IMR-90 (cell line): ENCODE data around the gene ITPR3. TPM values are rescaled to one million over a fixed set of nuclear protein-coding genes. Genes with fewer than 3 reads are reported as not detected.

Experiments
- ATAC-seq: fragments of 200-7000 bp; cut with Tn5 transposase; 2 replicates; pipeline ENCODE4 v1.9.1; 2020; ENCODE audit warnings: low read depth, mild to moderate bottlenecking, moderate library complexity
- BruUV-seq: library from RNA; stranded (reverse); fragments of 400-500 nt; replicated peaks from 2 replicates; lab custom pipeline; 2021; lab: Mats Ljungman, UMichigan
- CTCF ChIA-PET: fragments of 300-600 bp; formaldehyde crosslinking; extraction: SDS; loops from one replicate; lab custom pipeline; 2021; ENCODE audit warnings: antibody characterized with exemption; lab: Yijun Ruan, JAX
- POLR2A ChIA-PET: fragments of 300-600 bp; sonication (Branson Sonifier 250); formaldehyde crosslinking; loops from one replicate; lab custom pipeline; 2022; ENCODE audit warnings: antibody characterized with exemption; ENCODE audit not compliant: unreplicated experiment; lab: Charles Lee
- DNase-seq: peaks from one replicate; pipeline ENCODE4 v3.0.0; 2013
- H2AFZ ChIP-seq: replicated peaks from 2 replicates; pipeline ENCODE3; 2013; ENCODE audit warnings: low read length, mild to moderate bottlenecking; ENCODE audit not compliant: poor library complexity
- H2AK5ac ChIP-seq: 2 replicates; pipeline ENCODE4 v1.6.1; 2013; ENCODE audit warnings: low read depth, low read length, inconsistent platforms
- H2AK9ac ChIP-seq: replicated peaks from 2 replicates; pipeline ENCODE3; 2013; ENCODE audit warnings: mild to moderate bottlenecking, low read depth, low read length, moderate library complexity; ENCODE audit not compliant: poor library complexity
- H2BK120ac ChIP-seq: 2 replicates; pipeline ENCODE4 v1.6.1; 2013; ENCODE audit warnings: low read depth, low read length, inconsistent platforms
- H2BK15ac ChIP-seq: 3 replicates; pipeline ENCODE4 v1.6.1; 2013; ENCODE audit warnings: low read depth, low read length, inconsistent platforms
- H2BK20ac ChIP-seq: 2 replicates; pipeline ENCODE4 v1.6.1; 2013; ENCODE audit warnings: low read depth, mild to moderate bottlenecking, inconsistent platforms, low read length, moderate library complexity
- H2BK5ac ChIP-seq: 2 replicates; pipeline ENCODE4 v1.6.1; 2013; ENCODE audit warnings: mild to moderate bottlenecking, low read depth, low read length, inconsistent platforms; ENCODE audit not compliant: poor library complexity, severe bottlenecking
- H3K14ac ChIP-seq: replicated peaks from 2 replicates; pipeline ENCODE4 v1.6.1; 2013; ENCODE audit warnings: low read depth, low read length, inconsistent platforms
- H3K18ac ChIP-seq: 2 replicates; pipeline ENCODE4 v1.6.1; 2013; ENCODE audit warnings: low read depth, low read length, control low read depth
- H3K23ac ChIP-seq: 2 replicates; pipeline ENCODE4 v1.6.1; 2013; ENCODE audit warnings: low read depth, low read length, inconsistent platforms
- H3K27ac ChIP-seq: 2 replicates; pipeline ENCODE4 v1.5.1; 2013; ENCODE audit warnings: mild to moderate bottlenecking, control low read depth, low read length; ENCODE audit not compliant: insufficient read depth
- H3K27me3 ChIP-seq: 2 replicates; pipeline ENCODE4 v1.6.1; 2013; ENCODE audit warnings: low read length; ENCODE audit not compliant: control insufficient read depth, insufficient read depth
- H3K36me3 ChIP-seq: 2 replicates; pipeline ENCODE4 v1.6.1; 2013; ENCODE audit warnings: low read length, mixed read lengths; ENCODE audit not compliant: control insufficient read depth, insufficient read depth
- H3K4ac ChIP-seq: 2 replicates; pipeline ENCODE4 v1.6.1; 2013; ENCODE audit warnings: low read depth, low read length, inconsistent platforms
- H3K4me1 ChIP-seq: 2 replicates; pipeline ENCODE4 v1.6.1; 2013; ENCODE audit warnings: low read length, mixed read lengths; ENCODE audit not compliant: control insufficient read depth, insufficient read depth
- H3K4me2 ChIP-seq: 2 replicates; pipeline ENCODE4 v1.6.1; 2013; ENCODE audit warnings: low read depth, mild to moderate bottlenecking, control low read depth, low read length, moderate library complexity
- H3K4me3 ChIP-seq: 2 replicates; pipeline ENCODE4 v1.5.1; 2013; ENCODE audit warnings: low read depth, mild to moderate bottlenecking, control low read depth, low read length, moderate library complexity; ENCODE audit not compliant: insufficient read depth
- H3K56ac ChIP-seq: 2 replicates; pipeline ENCODE4 v1.6.1; 2013; ENCODE audit warnings: low read length, inconsistent platforms; ENCODE audit not compliant: insufficient read depth; ENCODE audit errors: extremely low read depth
- H3K79me1 ChIP-seq, 2 experiments: 2 replicates each; pipeline ENCODE4 v1.6.1; 2013; ENCODE audit warnings: low read length in 2 of 2, inconsistent platforms in 1 of 2, low read depth in 1 of 2
- H3K9ac ChIP-seq: 2 replicates; pipeline ENCODE4 v1.6.1; 2013; ENCODE audit warnings: low read depth, low read length, control low read depth
- H3K9me1 ChIP-seq: 2 replicates; pipeline ENCODE4 v1.6.1; 2013; ENCODE audit warnings: low read length, inconsistent platforms; ENCODE audit not compliant: insufficient read depth
- H3K9me3 ChIP-seq: 2 replicates; pipeline ENCODE4 v1.6.1; 2013; ENCODE audit warnings: low read length; ENCODE audit not compliant: control insufficient read depth, insufficient read depth
- H4K20me1 ChIP-seq: 2 replicates; pipeline ENCODE4 v1.6.1; 2013; ENCODE audit warnings: low read length, inconsistent platforms; ENCODE audit not compliant: insufficient read depth
- H4K5ac ChIP-seq: 2 replicates; pipeline ENCODE4 v1.6.1; 2013; ENCODE audit warnings: mild to moderate bottlenecking, low read depth, low read length, control low read depth
- H4K8ac ChIP-seq, 2 experiments: 2 replicates each; pipeline ENCODE4 v1.6.1; 2013; ENCODE audit warnings: low read depth in 2 of 2, low read length in 2 of 2, control low read depth in 1 of 2, inconsistent platforms in 1 of 2
- H4K91ac ChIP-seq: 2 replicates; pipeline ENCODE4 v1.6.1; 2013; ENCODE audit warnings: low read depth, low read length, inconsistent platforms; ENCODE audit not compliant: insufficient read depth
- CEBPB ChIP-seq: IDR thresholded peaks from 2 replicates; pipeline ENCODE4 v1.6.1; 2012; ENCODE audit warnings: low read depth, low read length, improper control_type of control experiment
- FOS ChIP-seq: fragments of 150-350 bp; IDR thresholded peaks from 2 replicates; pipeline ENCODE4 v1.6.1; 2016; ENCODE audit warnings: low read depth, low read length
- MAFK ChIP-seq: IDR thresholded peaks from 2 replicates; pipeline ENCODE4 v1.6.1; 2012; ENCODE audit warnings: low read depth, low read length, improper control_type of control experiment
- MAZ ChIP-seq: IDR thresholded peaks from 2 replicates; pipeline ENCODE4 v1.6.1; 2012; ENCODE audit warnings: low read depth, mild to moderate bottlenecking, low read length, improper control_type of control experiment, moderate library complexity, borderline replicate concordance
- MXI1 ChIP-seq: IDR thresholded peaks from 2 replicates; pipeline ENCODE4 v1.6.1; 2012; ENCODE audit warnings: low read depth, mild to moderate bottlenecking, low read length, moderate library complexity, borderline replicate concordance
- POLR2A ChIP-seq: IDR thresholded peaks from 2 replicates; pipeline ENCODE4 v1.6.1; 2012; ENCODE audit warnings: mild to moderate bottlenecking, low read depth, low read length
- RAD21 ChIP-seq: IDR thresholded peaks from 2 replicates; pipeline ENCODE4 v1.6.1; 2012; ENCODE audit warnings: low read length, improper control_type of control experiment
- RCOR1 ChIP-seq: IDR thresholded peaks from 2 replicates; pipeline ENCODE4 v1.6.1; 2012; ENCODE audit warnings: mild to moderate bottlenecking, low read length, improper control_type of control experiment; ENCODE audit not compliant: insufficient replicate concordance
- RFX5 ChIP-seq: IDR thresholded peaks from 2 replicates; pipeline ENCODE4 v1.8.0; 2012; ENCODE audit warnings: low read depth, mild to moderate bottlenecking, low read length, moderate library complexity
- SMC3 ChIP-seq: fragments of 150-350 bp; IDR thresholded peaks from 2 replicates; pipeline ENCODE4 v1.6.1; 2016; ENCODE audit warnings: low read depth, mild to moderate bottlenecking, antibody characterized with exemption, low read length, moderate library complexity
- WGBS, 2 experiments: methylation state at CpG; one replicate each; pipeline versions ENCODE4 v1.1.5 to v1.1.7; 2013; ENCODE audit warnings: missing lambda C conversion rate in 2 of 2; ENCODE audit not compliant: insufficient read length in 1 of 2; ENCODE audit errors: extremely low coverage in 2 of 2; 5-methylcytosine and 5-hydroxymethylcytosine counted together
- dilution Hi-C: fragments of 300-500 bp; cut with HindIII; formaldehyde crosslinking; loops from one replicate; pipeline ENCODE4 v1.14.3; 2018; ENCODE audit warnings: low sequenced_read_pairs; ENCODE audit not compliant: unreplicated experiment
- in situ Hi-C: fragments of 300-500 bp; cut with MboI; formaldehyde crosslinking; loops from 3 replicates; pipeline ENCODE4 v1.14.3; 2019; ENCODE audit warnings: low sequenced_read_pairs, inconsistent platforms, mixed read lengths
- intact Hi-C: fragments of 100-400 bp; cut with micrococcal nuclease; formaldehyde crosslinking; loops from 2 replicates; pipeline ENCODE4 v1.10.0; 2022
- polyA plus RNA-seq, 3 experiments: library from polyadenylated mRNA; depleted of rRNA; stranded (reverse); fragments of >200 nt; gene quantifications; 2 replicates each; pipeline ENCODE4 v1.2.3, GENCODE V29; 2012; ENCODE audit warnings: low replicate concordance in 1 of 3
- total RNA-seq: library from RNA; depleted of rRNA; stranded (reverse); fragments of >200 nt; gene quantifications from 2 replicates; pipeline ENCODE4 v1.2.3, GENCODE V29; 2012
- TF ChIP-seq, protein P1 (sequence below): conservative IDR thresholded peaks from 2 replicates; pipeline ENCODE4 v1.5.1; 2012; ENCODE audit warnings: mild to moderate bottlenecking, low read depth, low read length, improper control_type of control experiment
- TF ChIP-seq, protein P2 (sequence below): fragments of 150-350 bp; IDR thresholded peaks from 2 replicates; pipeline ENCODE4 v1.6.1; 2017; ENCODE audit warnings: mild to moderate bottlenecking, antibody characterized with exemption, low read length, low read depth
- TF ChIP-seq, protein P3 (sequence below): fragments of 150-350 bp; IDR thresholded peaks from 2 replicates; pipeline ENCODE4 v1.6.1; 2016; ENCODE audit warnings: low read depth, mild to moderate bottlenecking, low read length, moderate library complexity, borderline replicate concordance

Gene ITPR3
- total and polyA plus RNA-seq, 2 of the 4 experiments (the other 2 are of a cell fraction) = 1.6 to 3.7 TPM

DNA sequence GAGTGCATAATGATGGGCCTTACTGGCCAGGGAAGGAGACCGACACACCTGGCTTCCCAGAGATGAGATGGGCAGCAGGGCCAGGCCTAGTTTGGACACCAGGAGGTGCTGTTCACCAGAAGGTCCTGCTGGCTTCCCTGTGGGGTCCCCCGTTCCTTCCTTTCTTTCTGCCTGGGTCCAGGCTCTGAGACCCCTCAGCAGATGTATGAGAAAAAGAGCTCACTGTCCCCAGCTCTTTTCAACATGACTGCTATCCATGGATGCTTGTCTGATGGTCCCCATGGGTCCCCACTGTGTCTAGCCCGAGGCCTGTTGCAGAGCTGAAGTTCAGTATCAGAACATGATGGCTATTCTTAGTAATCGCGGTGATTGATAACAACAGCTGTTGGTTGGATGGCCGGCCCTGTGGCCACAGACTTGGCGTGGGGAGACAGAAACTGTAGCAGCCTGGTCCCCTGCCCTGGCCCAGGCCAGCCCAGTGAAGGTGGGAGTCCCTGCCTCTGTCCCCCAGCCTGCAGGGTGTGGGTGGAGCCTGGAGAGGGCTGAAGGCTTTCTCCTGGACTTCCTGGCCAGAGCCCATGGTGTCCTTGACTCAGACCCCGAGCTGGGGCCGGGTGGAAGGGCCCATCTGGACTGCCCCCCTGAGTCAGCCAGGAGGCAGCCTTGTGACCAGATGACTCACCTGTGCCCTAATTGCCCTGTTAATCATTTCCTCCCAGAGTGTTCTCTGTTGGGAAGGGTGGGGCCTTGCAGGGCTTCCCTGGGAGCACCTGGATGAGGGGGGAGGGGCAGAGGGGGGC, 31.2 kb upstream of the ITPR3 start:
- intact Hi-C loops = loop anchor here (1.0 to 5.0 kb wide), 5 partner anchors 83 to 565 kb away; no protein-coding TSS in a partner anchor
- H3K4me1 ChIP-seq = peaks cover 15% of the 10 kb centered on the region
- WGBS, 2 experiments = 64% methylated on average over 2 of the region's 9 CpGs; no CpG with 5 or more reads in 1 of the 2 experiments
- H4K8ac ChIP-seq = peak overlapping the region; percentile 58 to 91
- H3K27ac ChIP-seq = peak overlapping the region; percentile 54
- H4K5ac ChIP-seq = peak overlapping the region; percentile 39
- H3K9me3 ChIP-seq = no peaks in the 10 kb centered on the region
- H2AFZ ChIP-seq = peak overlapping the region; percentile 96
- peaks cover 14% of the 10 kb centered on the region for H3K9me1 ChIP-seq
- ChIA-PET POLR2A (no interaction called here), CTCF (interaction anchor here (0.7 to 1.6 kb wide), 12 partner anchors 10 to 121 kb away, joined by 3 to 21 read pairs (median 3); partner anchors contain the start of gene ITPR3)
- H2BK120ac ChIP-seq = peak overlapping the region; percentile 95
- dilution Hi-C loops = no loop called here
- peak; percentile 92 for DNase-seq
- ATAC-seq = peak; percentile 69
- H3K36me3 ChIP-seq = no peaks in the 10 kb centered on the region
- H2BK15ac ChIP-seq = peak overlapping the region; percentile 70; the same call in 1 of the 3 replicates
- H2BK5ac ChIP-seq = peak overlapping the region; percentile 79
- in situ Hi-C loops = loop anchor here (5.0 to 10.0 kb wide), 3 partner anchors 112 to 565 kb away; no protein-coding TSS in a partner anchor
- peak overlapping the region; percentile 46 for H3K4ac ChIP-seq
- no peaks in the 10 kb centered on the region for H3K79me1 ChIP-seq
- no peak overlapping the region for H3K4me3 ChIP-seq
- H3K18ac ChIP-seq = no peak overlapping the region
- peak overlapping the region; percentile 98 for H2AK5ac ChIP-seq
- H2AK9ac ChIP-seq = peak overlapping the region; percentile 99
- BruUV-seq = no TSS peak
- H3K56ac ChIP-seq = 0 out of 2 replicates have a peak overlapping the region, but pooled peaks have one; percentile 4
- H4K20me1 ChIP-seq = no peaks in the 10 kb centered on the region
- H2BK20ac ChIP-seq = peak overlapping the region; percentile 67
- H3K4me2 ChIP-seq = peak overlapping the region; percentile 14; the same call in 1 of the 2 replicates
- peak overlapping the region; percentile 56 for H4K91ac ChIP-seq
- no peaks in the 10 kb centered on the region for H3K27me3 ChIP-seq
- H3K9ac ChIP-seq = no peak overlapping the region
- H3K23ac ChIP-seq = no peak overlapping the region
- peak overlapping the region; percentile 68; the same call in 1 of the 2 replicates for H3K14ac ChIP-seq
- TF ChIP-seq RFX5 (no peak), MXI1 (no peak), RAD21 (peak; percentile 90), RCOR1 (no peak), FOS (peak; percentile 89), MAZ (peak; percentile 66; the same call in 1 of the 2 replicates), SMC3 (peak; percentile 86), MAFK (no peak), POLR2A (peak; percentile 32; the same call in 1 of the 2 replicates), CEBPB (no peak)
- TF ChIP-seq, protein P1, sequence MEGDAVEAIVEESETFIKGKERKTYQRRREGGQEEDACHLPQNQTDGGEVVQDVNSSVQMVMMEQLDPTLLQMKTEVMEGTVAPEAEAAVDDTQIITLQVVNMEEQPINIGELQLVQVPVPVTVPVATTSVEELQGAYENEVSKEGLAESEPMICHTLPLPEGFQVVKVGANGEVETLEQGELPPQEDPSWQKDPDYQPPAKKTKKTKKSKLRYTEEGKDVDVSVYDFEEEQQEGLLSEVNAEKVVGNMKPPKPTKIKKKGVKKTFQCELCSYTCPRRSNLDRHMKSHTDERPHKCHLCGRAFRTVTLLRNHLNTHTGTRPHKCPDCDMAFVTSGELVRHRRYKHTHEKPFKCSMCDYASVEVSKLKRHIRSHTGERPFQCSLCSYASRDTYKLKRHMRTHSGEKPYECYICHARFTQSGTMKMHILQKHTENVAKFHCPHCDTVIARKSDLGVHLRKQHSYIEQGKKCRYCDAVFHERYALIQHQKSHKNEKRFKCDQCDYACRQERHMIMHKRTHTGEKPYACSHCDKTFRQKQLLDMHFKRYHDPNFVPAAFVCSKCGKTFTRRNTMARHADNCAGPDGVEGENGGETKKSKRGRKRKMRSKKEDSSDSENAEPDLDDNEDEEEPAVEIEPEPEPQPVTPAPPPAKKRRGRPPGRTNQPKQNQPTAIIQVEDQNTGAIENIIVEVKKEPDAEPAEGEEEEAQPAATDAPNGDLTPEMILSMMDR = peak; percentile 88
- TF ChIP-seq, protein P2, sequence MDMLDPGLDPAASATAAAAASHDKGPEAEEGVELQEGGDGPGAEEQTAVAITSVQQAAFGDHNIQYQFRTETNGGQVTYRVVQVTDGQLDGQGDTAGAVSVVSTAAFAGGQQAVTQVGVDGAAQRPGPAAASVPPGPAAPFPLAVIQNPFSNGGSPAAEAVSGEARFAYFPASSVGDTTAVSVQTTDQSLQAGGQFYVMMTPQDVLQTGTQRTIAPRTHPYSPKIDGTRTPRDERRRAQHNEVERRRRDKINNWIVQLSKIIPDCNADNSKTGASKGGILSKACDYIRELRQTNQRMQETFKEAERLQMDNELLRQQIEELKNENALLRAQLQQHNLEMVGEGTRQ = peak; percentile 66
- TF ChIP-seq, protein P3, sequence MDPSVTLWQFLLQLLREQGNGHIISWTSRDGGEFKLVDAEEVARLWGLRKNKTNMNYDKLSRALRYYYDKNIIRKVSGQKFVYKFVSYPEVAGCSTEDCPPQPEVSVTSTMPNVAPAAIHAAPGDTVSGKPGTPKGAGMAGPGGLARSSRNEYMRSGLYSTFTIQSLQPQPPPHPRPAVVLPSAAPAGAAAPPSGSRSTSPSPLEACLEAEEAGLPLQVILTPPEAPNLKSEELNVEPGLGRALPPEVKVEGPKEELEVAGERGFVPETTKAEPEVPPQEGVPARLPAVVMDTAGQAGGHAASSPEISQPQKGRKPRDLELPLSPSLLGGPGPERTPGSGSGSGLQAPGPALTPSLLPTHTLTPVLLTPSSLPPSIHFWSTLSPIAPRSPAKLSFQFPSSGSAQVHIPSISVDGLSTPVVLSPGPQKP = no peak
